ENCODE results near the gene DIPK1C. TPM values are rescaled to one million over a fixed set of nuclear protein-coding genes. Genes with fewer than 3 reads are reported as not detected.

Gene DIPK1C
- total RNA-seq, 4 donors from 2014 or later, result 0.12 to 9.1 TPM; not detected in 2

GRCh38 chr18:74430806-74431571, 26.1 kb downstream of the DIPK1C start:
- H3K4me1 ChIP-seq, result no peaks in the 10 kb centered on the region
- H3K4me3 ChIP-seq, result no peak overlapping the region
- no peaks in the 10 kb centered on the region for H3K27me3 ChIP-seq
- H3K36me3 ChIP-seq, result no peaks in the 10 kb centered on the region
- H3K27ac ChIP-seq, result no peak overlapping the region
- DNase-seq, result no peak
- intact Hi-C loops (cut with DNase I; ENCODE audit: low total_unique reads), result no loop called here
- no peak for TF ChIP-seq CTCF (IDR thresholded peaks at IDR 0.05)
- TF ChIP-seq POLR2A (IDR thresholded peaks at IDR 0.05), result no peak
- H3K9me3 ChIP-seq, result no peaks in the 10 kb centered on the region

GRCh38 chr18:74430231-74430630, 26.9 kb downstream of the DIPK1C start:
- Histone ChIP-seq H3K9me3 (no peaks in the 10 kb centered on the region), H3K27ac (no peak overlapping the region), H3K27me3 (no peaks in the 10 kb centered on the region), H3K4me1 (no peaks in the 10 kb centered on the region), H3K4me3 (no peak overlapping the region), H3K36me3 (no peaks in the 10 kb centered on the region)
- intact Hi-C loops (cut with DNase I; ENCODE audit: low total_unique reads), result no loop called here
- no peak for DNase-seq
- TF ChIP-seq CTCF (IDR thresholded peaks at IDR 0.05) (no peak), POLR2A (IDR thresholded peaks at IDR 0.05) (no peak)

- no peak for DNase-seq
- TF ChIP-seq CTCF (IDR thresholded peaks at IDR 0.05), result no peak
- TF ChIP-seq POLR2A (IDR thresholded peaks at IDR 0.05), result no peak
- Histone ChIP-seq H3K27ac (no peak overlapping the region), H3K4me1 (no peaks in the 10 kb centered on the region), H3K27me3 (no peaks in the 10 kb centered on the region), H3K36me3 (no peaks in the 10 kb centered on the region), H3K4me3 (no peak overlapping the region), H3K9me3 (no peaks in the 10 kb centered on the region)
- intact Hi-C loops (cut with DNase I; ENCODE audit: low total_unique reads), result no loop called here
Measured at GRCh38 chr18:74429096-74429495, 28.0 kb downstream of the DIPK1C start.

- intact Hi-C loops (cut with DNase I; ENCODE audit: low total_unique reads), result no loop called here
- Histone ChIP-seq H3K4me3 (no peak overlapping the region), H3K4me1 (no peaks in the 10 kb centered on the region), H3K9me3 (no peaks in the 10 kb centered on the region), H3K36me3 (no peaks in the 10 kb centered on the region), H3K27me3 (no peaks in the 10 kb centered on the region), H3K27ac (no peak overlapping the region)
- DNase-seq, result no peak
- TF ChIP-seq POLR2A (IDR thresholded peaks at IDR 0.05) (no peak), CTCF (IDR thresholded peaks at IDR 0.05) (no peak)
Measured at GRCh38 chr18:74427442-74428112, 29.5 kb downstream of the DIPK1C start.

GRCh38 chr18:74425876-74426275, 31.2 kb downstream of the DIPK1C start:
- no peak for DNase-seq
- H3K36me3 ChIP-seq, result no peaks in the 10 kb centered on the region
- no peaks in the 10 kb centered on the region for H3K27me3 ChIP-seq
- no peak overlapping the region for H3K4me3 ChIP-seq
- H3K9me3 ChIP-seq, result no peaks in the 10 kb centered on the region
- no peaks in the 10 kb centered on the region for H3K4me1 ChIP-seq
- intact Hi-C loops (cut with DNase I; ENCODE audit: low total_unique reads), result no loop called here
- no peak overlapping the region for H3K27ac ChIP-seq
- no peak for TF ChIP-seq CTCF (IDR thresholded peaks at IDR 0.05)
- TF ChIP-seq POLR2A (IDR thresholded peaks at IDR 0.05), result no peak
